ENCODE results near the gene COX8C.

DNA sequence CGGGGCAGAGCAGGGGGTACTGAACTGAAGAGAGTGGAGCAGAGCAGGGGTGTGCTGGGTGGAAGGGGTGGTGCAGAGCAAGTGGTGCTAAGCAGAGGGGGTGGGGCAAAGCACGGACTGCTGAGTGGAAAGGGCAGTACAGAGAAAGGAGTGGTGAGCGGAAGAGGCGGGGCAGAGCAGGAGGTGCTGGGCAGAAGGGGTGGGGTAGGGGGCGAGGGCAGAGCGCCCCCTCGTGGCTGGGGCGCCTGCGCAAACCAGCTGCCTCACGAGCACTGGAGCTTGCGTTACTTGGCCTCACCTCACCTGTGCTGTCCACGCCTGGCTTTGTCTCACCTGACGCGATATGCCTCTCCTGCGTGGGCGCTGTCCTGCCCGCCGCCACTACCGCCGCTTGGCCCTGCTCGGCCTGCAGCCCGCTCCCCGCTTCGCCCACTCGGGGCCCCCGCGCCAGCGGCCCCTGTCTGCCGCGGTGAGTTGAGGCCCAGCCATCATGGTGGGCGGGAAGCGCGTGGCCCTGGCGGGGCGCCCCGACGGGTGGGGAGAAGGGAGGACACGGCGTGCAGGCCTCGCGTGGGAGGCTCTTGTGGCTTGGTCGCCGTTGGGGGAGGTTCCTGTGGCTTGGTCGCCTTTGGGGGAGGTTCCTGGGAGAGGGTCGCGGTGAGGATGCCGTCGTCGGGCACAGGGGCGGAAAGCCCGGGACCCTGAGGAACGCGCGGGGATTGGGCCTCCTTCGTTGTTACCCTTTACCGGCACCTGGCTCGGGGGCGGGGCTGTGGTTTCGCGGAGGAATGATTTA is at the start of gene COX8C:
- TF ChIP-seq, protein P1, sequence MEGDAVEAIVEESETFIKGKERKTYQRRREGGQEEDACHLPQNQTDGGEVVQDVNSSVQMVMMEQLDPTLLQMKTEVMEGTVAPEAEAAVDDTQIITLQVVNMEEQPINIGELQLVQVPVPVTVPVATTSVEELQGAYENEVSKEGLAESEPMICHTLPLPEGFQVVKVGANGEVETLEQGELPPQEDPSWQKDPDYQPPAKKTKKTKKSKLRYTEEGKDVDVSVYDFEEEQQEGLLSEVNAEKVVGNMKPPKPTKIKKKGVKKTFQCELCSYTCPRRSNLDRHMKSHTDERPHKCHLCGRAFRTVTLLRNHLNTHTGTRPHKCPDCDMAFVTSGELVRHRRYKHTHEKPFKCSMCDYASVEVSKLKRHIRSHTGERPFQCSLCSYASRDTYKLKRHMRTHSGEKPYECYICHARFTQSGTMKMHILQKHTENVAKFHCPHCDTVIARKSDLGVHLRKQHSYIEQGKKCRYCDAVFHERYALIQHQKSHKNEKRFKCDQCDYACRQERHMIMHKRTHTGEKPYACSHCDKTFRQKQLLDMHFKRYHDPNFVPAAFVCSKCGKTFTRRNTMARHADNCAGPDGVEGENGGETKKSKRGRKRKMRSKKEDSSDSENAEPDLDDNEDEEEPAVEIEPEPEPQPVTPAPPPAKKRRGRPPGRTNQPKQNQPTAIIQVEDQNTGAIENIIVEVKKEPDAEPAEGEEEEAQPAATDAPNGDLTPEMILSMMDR (IDR thresholded peaks at IDR 0.05) = no peak
- no peak for TF ChIP-seq POLR2A (IDR thresholded peaks at IDR 0.05)
